ENCODE data around the gene C1orf21. TPM values are rescaled to one million over a fixed set of nuclear protein-coding genes. Genes with fewer than 3 reads are reported as not detected.

C1orf21 gene
- polyA plus RNA-seq, 1 of the 3 experiments (the other 2 are of a cell fraction): 4.8 TPM

GRCh38 chr1:184563308-184563707 lies 176.5 kb downstream of the C1orf21 start:
- H3K79me2 ChIP-seq (ENCODE audit: insufficient read depth): no peaks in the 10 kb centered on the region
- H4K20me1 ChIP-seq (ENCODE audit: insufficient read depth): no peaks in the 10 kb centered on the region
- H3K4me2 ChIP-seq: no peak overlapping the region
- H2AFZ ChIP-seq (ENCODE audit: low read depth): no peak overlapping the region
- no peak for TF ChIP-seq CHD2 (IDR thresholded peaks at IDR 0.05; ENCODE audit: low read length, partially characterized antibody)
- no peak for TF ChIP-seq TAF1 (IDR thresholded peaks at IDR 0.05; ENCODE audit: borderline replicate concordance, low read depth, low read length)
- no peak for TF ChIP-seq EP300 (IDR thresholded peaks at IDR 0.05; ENCODE audit: borderline replicate concordance in 1 of 2, low read depth in 1 of 2, low read length in 1 of 2)
- TF ChIP-seq CTCF (IDR thresholded peaks at IDR 0.05): peak; percentile 66
- no peak for TF ChIP-seq GATA2 (CRISPR knock-in tag; IDR thresholded peaks at IDR 0.05)
- TF ChIP-seq MAX (IDR thresholded peaks at IDR 0.05; ENCODE audit: low read depth): no peak
- TF ChIP-seq MXI1 (IDR thresholded peaks at IDR 0.05; ENCODE audit: low read depth, low read length): no peak
- no peak for TF ChIP-seq EZH2phosphoT487 (IDR thresholded peaks at IDR 0.05; ENCODE audit: borderline replicate concordance, low read depth)
- TF ChIP-seq, protein P1, sequence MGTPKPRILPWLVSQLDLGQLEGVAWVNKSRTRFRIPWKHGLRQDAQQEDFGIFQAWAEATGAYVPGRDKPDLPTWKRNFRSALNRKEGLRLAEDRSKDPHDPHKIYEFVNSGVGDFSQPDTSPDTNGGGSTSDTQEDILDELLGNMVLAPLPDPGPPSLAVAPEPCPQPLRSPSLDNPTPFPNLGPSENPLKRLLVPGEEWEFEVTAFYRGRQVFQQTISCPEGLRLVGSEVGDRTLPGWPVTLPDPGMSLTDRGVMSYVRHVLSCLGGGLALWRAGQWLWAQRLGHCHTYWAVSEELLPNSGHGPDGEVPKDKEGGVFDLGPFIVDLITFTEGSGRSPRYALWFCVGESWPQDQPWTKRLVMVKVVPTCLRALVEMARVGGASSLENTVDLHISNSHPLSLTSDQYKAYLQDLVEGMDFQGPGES (IDR thresholded peaks at IDR 0.05; ENCODE audit: low read depth, low read length): no peak
- TF ChIP-seq MEF2A (IDR thresholded peaks at IDR 0.05; ENCODE audit: borderline replicate concordance, low read depth): no peak
- TF ChIP-seq RAD21 (IDR thresholded peaks at IDR 0.05; ENCODE audit: low read length): peak; percentile 87
- TF ChIP-seq SIN3A (IDR thresholded peaks at IDR 0.05; ENCODE audit: borderline replicate concordance, low read depth, low read length): no peak
- TF ChIP-seq SMC3 (IDR thresholded peaks at IDR 0.05; ENCODE audit: low read depth, low read length): peak; percentile 73
- TF ChIP-seq RXRA (IDR thresholded peaks at IDR 0.05; ENCODE audit: borderline replicate concordance, low read depth): no peak
- peaks cover 6 to 7% of the 10 kb centered on the region in 2 experiments; a peak in 3 of 4 replicates for H3K4me1 ChIP-seq (ENCODE audit: control insufficient read depth in 1 of 2, insufficient read depth in 2 of 2, low read depth in 1 of 2, low read length in 1 of 2)
- ChIA-PET CTCF (interaction anchor here (0.7 to 2.4 kb wide), 31 partner anchors 9 to 509 kb away, joined by 3 to 22 read pairs (median 4); partner anchors contain the start of gene C1orf21), POLR2A (interaction anchor here (1.3 kb wide), 1 partner anchor 176 kb away, joined by 6 read pairs; the partner anchor contains the start of gene C1orf21)
- no peaks in the 10 kb centered on the region for H3K9me3 ChIP-seq
- no peak overlapping the region for H3K9ac ChIP-seq
- no peak overlapping the region for H3K27ac ChIP-seq (ENCODE audit: low read depth in 2 of 2, low read length in 1 of 2)
- 74% methylated on average over 1 of the region's 1 CpG for WGBS (ENCODE audit: low lambda C conversion rate)
- no peaks in the 10 kb centered on the region for H3F3A ChIP-seq (replicated peaks; ENCODE audit: insufficient read depth)
- peak; percentile 34 for DNase-seq
- no peaks in the 10 kb centered on the region for H3K9me2 ChIP-seq
- peaks cover 0 to 6% of the 10 kb centered on the region in 2 experiments for H3K36me3 ChIP-seq (replicated peaks in 1 of 2; ENCODE audit: control insufficient read depth in 1 of 2, insufficient read depth in 2 of 2, low read length in 1 of 2)
- H3K4me3 ChIP-seq (ENCODE audit: low read depth in 2 of 2, low read length in 1 of 2): no peak overlapping the region
- H3K27me3 ChIP-seq (ENCODE audit: insufficient read depth): no peaks in the 10 kb centered on the region

DNA sequence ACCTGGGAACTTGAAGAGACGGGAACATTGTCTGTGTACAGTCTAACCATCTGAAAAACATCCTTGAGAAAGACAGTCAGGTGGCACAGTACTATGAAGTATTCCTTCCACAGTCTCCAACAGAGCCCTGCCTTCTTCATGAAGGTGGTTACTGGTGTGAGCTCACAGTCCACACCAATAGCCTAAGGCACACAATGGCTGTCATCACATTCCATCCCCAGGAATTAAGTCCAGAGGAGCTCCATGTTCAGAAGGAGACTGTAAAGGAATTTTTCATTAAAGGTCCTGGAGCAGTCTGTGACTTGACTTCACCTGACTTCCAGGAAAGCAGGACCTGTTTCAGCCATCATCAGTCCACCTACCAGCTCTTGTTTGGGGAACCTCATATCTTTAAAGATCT lies 180.2 kb downstream of the C1orf21 start:
- Histone ChIP-seq H3K9me3 (no peaks in the 10 kb centered on the region), H3K79me2 (ENCODE audit: insufficient read depth) (no peaks in the 10 kb centered on the region), H3K27me3 (ENCODE audit: insufficient read depth) (no peaks in the 10 kb centered on the region), H3K9me2 (no peaks in the 10 kb centered on the region), H4K20me1 (ENCODE audit: insufficient read depth) (no peaks in the 10 kb centered on the region), H3F3A (replicated peaks; ENCODE audit: insufficient read depth) (no peaks in the 10 kb centered on the region), H3K27ac (ENCODE audit: low read depth in 2 of 2, low read length in 1 of 2) (no peak overlapping the region), H3K36me3 (replicated peaks in 1 of 2; ENCODE audit: control insufficient read depth in 1 of 2, insufficient read depth in 2 of 2, low read length in 1 of 2) (peaks cover 0 to 6% of the 10 kb centered on the region in 2 experiments), H2AFZ (ENCODE audit: low read depth) (no peak overlapping the region), H3K9ac (no peak overlapping the region), H3K4me1 (ENCODE audit: control insufficient read depth in 1 of 2, insufficient read depth in 2 of 2, low read depth in 1 of 2, low read length in 1 of 2) (peaks cover 4 to 7% of the 10 kb centered on the region in 2 experiments; a peak in 3 of 4 replicates), H3K4me3 (ENCODE audit: low read depth in 2 of 2, low read length in 1 of 2) (no peak overlapping the region), H3K4me2 (no peak overlapping the region)
- ChIA-PET POLR2A (no interaction called here), CTCF (interaction anchor here (1.3 kb wide), 1 partner anchor 9 kb away, joined by 3 read pairs; no protein-coding TSS in a partner anchor)
- 100% methylated on average over 1 of the region's 1 CpG for WGBS (ENCODE audit: low lambda C conversion rate)
- no peak for DNase-seq
- no peak for TF ChIP-seq RAD21 (IDR thresholded peaks at IDR 0.05; ENCODE audit: low read length)
- no peak for TF ChIP-seq EZH2phosphoT487 (IDR thresholded peaks at IDR 0.05; ENCODE audit: borderline replicate concordance, low read depth)
- TF ChIP-seq POLR2AphosphoS5 (IDR thresholded peaks at IDR 0.05; ENCODE audit: low read depth, low read length): no peak
- no peak for TF ChIP-seq MXI1 (IDR thresholded peaks at IDR 0.05; ENCODE audit: low read depth, low read length)
- no peak for TF ChIP-seq GATA2 (CRISPR knock-in tag; IDR thresholded peaks at IDR 0.05)
- TF ChIP-seq CTCF (IDR thresholded peaks at IDR 0.05): no peak
- no peak for TF ChIP-seq YY1 (IDR thresholded peaks at IDR 0.05; ENCODE audit: low read depth)
- no peak for TF ChIP-seq RCOR1 (IDR thresholded peaks at IDR 0.05; ENCODE audit: low read length)
- TF ChIP-seq SMC3 (IDR thresholded peaks at IDR 0.05; ENCODE audit: low read depth, low read length): no peak
- no peak for TF ChIP-seq RFX5 (IDR thresholded peaks at IDR 0.05; ENCODE audit: low read length)
- TF ChIP-seq JUND (IDR thresholded peaks at IDR 0.05): no peak
- TF ChIP-seq FOXM1 (IDR thresholded peaks at IDR 0.05; ENCODE audit: low read depth): no peak
- TF ChIP-seq MAX (IDR thresholded peaks at IDR 0.05; ENCODE audit: low read depth): no peak
- no peak for TF ChIP-seq FOSL2 (IDR thresholded peaks at IDR 0.05; ENCODE audit: borderline replicate concordance, low read depth)
- TF ChIP-seq TEAD4 (IDR thresholded peaks at IDR 0.05; ENCODE audit: borderline replicate concordance, insufficient read depth): no peak

Data from SK-N-SH (cell line).